BLaER1 treated with 17β-estradiol and CSF1 and Interleukin-3, amounts not matched to agents 10 nM and 100 nM (cell line): Measurements from ENCODE around the gene ENAH.

Experiments used
- H3K27ac ChIP-seq, 11 experiments: shearing (Covaris generic); formaldehyde crosslinking; 2 replicates each; pipeline ENCODE4 v1.8.1; 2022
- H3K27me3 ChIP-seq, 11 experiments: shearing (Covaris generic); formaldehyde crosslinking; 2 replicates each; pipeline ENCODE4 v1.8.1; 2022
- H3K36me3 ChIP-seq, 11 experiments: shearing (Covaris generic); formaldehyde crosslinking; 2 replicates each; pipeline ENCODE4 v1.8.1; 2022
- H3K4me1 ChIP-seq, 10 experiments: shearing (Covaris generic); formaldehyde crosslinking; 2 replicates each; pipeline ENCODE4 v1.8.1; 2022
- H3K4me2 ChIP-seq, 11 experiments: shearing (Covaris generic); formaldehyde crosslinking; 2 replicates each; pipeline ENCODE4 v1.8.1; 2022
- H3K4me3 ChIP-seq, 10 experiments: shearing (Covaris generic); formaldehyde crosslinking; 2 replicates each; pipeline ENCODE4 v1.8.1; 2022
- H3K9ac ChIP-seq, 11 experiments: shearing (Covaris generic); formaldehyde crosslinking; 2 replicates each; pipeline ENCODE4 v1.8.1; 2022
- H3K9me3 ChIP-seq, 11 experiments: shearing (Covaris generic); formaldehyde crosslinking; replicated peaks in 1 of 11; 2 replicates each; pipeline ENCODE4 v1.8.1; 2022
- H4K20me1 ChIP-seq, 11 experiments: shearing (Covaris generic); formaldehyde crosslinking; 2 replicates each; pipeline ENCODE4 v1.8.1; 2022
- Cebpa-rat ChIP-seq, 11 experiments: shearing (Covaris generic); IDR thresholded peaks; 2 replicates each; pipeline ENCODE4 v1.8.1; 2022

The ENAH gene

GRCh38 chr1:225529726-225530125, 123.2 kb downstream of the ENAH start:
- Histone ChIP-seq H3K4me2 (no peak overlapping the region), H3K9ac (no peak overlapping the region), H3K36me3 (peaks cover 12 to 50% (median 19%) of the 10 kb centered on the region in 11 experiments; a peak in 16 of 22 replicates), H3K4me3 (no peak overlapping the region), H4K20me1 (peaks cover 0 to 5% (median 0%) of the 10 kb centered on the region in 11 experiments; a peak in 2 of 22 replicates), H3K27ac (no peak overlapping the region), H3K9me3 (no peaks in the 10 kb centered on the region), H3K27me3 (no peaks in the 10 kb centered on the region), H3K4me1 (no peaks in the 10 kb centered on the region)
- TF ChIP-seq Cebpa-rat (IDR thresholded peaks at IDR 0.05), result no peak

GRCh38 chr1:225527575-225527974, 125.3 kb downstream of the ENAH start:
- Histone ChIP-seq H3K36me3 (peaks cover 12 to 50% (median 19%) of the 10 kb centered on the region in 11 experiments; a peak in 16 of 22 replicates), H3K4me3 (no peak overlapping the region), H3K27me3 (no peaks in the 10 kb centered on the region), H3K4me1 (no peaks in the 10 kb centered on the region), H3K27ac (no peak overlapping the region), H3K9ac (no peak overlapping the region), H4K20me1 (no peaks in the 10 kb centered on the region; a peak in 1 of 22 replicates), H3K4me2 (no peak overlapping the region), H3K9me3 (no peaks in the 10 kb centered on the region)
- no peak for TF ChIP-seq Cebpa-rat (IDR thresholded peaks at IDR 0.05)

DNA sequence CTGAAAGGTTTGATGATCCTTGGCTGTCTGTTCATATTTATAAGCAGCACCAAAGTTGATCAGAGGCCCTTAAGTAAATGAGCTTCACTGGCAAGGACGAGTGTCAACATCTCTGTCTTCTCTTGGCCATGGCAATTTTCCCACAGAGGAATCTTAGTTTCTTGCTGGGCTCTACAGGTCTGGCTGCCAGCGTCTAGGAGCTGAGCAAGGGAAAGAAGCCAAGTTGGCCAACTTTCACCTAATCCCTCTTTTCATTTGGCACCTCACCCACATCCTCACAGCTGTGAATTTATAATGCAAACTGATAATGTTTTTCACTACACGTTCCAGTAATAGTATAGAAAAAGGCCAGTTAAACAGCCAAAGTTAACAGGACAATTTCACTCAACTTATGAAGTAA, 126.0 kb downstream of the ENAH start:
- Histone ChIP-seq H3K27me3 (no peaks in the 10 kb centered on the region), H4K20me1 (no peaks in the 10 kb centered on the region; a peak in 1 of 22 replicates), H3K4me3 (no peak overlapping the region), H3K4me1 (no peaks in the 10 kb centered on the region), H3K4me2 (no peak overlapping the region), H3K36me3 (peaks cover 12 to 50% (median 19%) of the 10 kb centered on the region in 11 experiments; a peak in 16 of 22 replicates), H3K9me3 (no peaks in the 10 kb centered on the region), H3K27ac (no peak overlapping the region), H3K9ac (no peak overlapping the region)
- no peak for TF ChIP-seq Cebpa-rat (IDR thresholded peaks at IDR 0.05)

- peaks cover 10 to 50% (median 19%) of the 10 kb centered on the region in 11 experiments; a peak in 16 of 22 replicates for H3K36me3 ChIP-seq
- H3K4me3 ChIP-seq, result no peak overlapping the region
- H3K4me2 ChIP-seq, result no peak overlapping the region
- no peak overlapping the region for H3K27ac ChIP-seq
- H3K4me1 ChIP-seq, result no peaks in the 10 kb centered on the region
- H3K27me3 ChIP-seq, result no peaks in the 10 kb centered on the region
- no peaks in the 10 kb centered on the region for H3K9me3 ChIP-seq
- no peak for TF ChIP-seq Cebpa-rat (IDR thresholded peaks at IDR 0.05)
- H3K9ac ChIP-seq, result no peak overlapping the region
- no peaks in the 10 kb centered on the region; a peak in 1 of 22 replicates for H4K20me1 ChIP-seq
Observed at GRCh38 chr1:225525377-225525776, 127.5 kb downstream of the ENAH start.

DNA sequence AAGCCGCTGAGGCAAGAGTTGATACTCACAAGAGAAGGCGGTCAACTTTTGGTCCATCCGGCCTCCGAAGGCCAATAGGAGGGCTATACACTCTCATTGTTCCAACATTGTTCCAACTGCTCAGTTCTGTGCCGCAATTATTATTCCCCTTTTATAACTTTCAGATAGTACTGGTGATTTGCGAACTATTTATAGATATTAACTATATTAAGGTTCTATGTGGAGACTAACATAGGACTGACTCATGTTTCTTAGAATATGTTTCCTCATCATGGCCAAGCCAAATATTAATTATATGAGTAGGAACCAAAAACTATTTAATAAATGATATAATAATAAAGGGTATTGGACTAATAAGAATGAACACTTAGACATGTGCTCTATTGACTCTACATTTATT, 128.4 kb downstream of the ENAH start:
- Histone ChIP-seq H3K27me3 (no peaks in the 10 kb centered on the region), H3K4me2 (no peak overlapping the region), H3K9ac (no peak overlapping the region), H3K27ac (no peak overlapping the region), H3K4me3 (no peak overlapping the region), H4K20me1 (no peaks in the 10 kb centered on the region; a peak in 1 of 22 replicates), H3K9me3 (no peaks in the 10 kb centered on the region), H3K4me1 (no peaks in the 10 kb centered on the region), H3K36me3 (peaks cover 6 to 44% (median 16%) of the 10 kb centered on the region in 11 experiments; a peak in 15 of 22 replicates)
- TF ChIP-seq Cebpa-rat (IDR thresholded peaks at IDR 0.05), result no peak

- Histone ChIP-seq H3K4me1 (no peaks in the 10 kb centered on the region), H3K4me2 (no peak overlapping the region), H4K20me1 (no peaks in the 10 kb centered on the region), H3K9ac (no peak overlapping the region), H3K9me3 (no peaks in the 10 kb centered on the region), H3K27me3 (no peaks in the 10 kb centered on the region), H3K36me3 (peaks cover 7 to 43% (median 14%) of the 10 kb centered on the region in 11 experiments; a peak in 19 of 22 replicates), H3K4me3 (no peak overlapping the region), H3K27ac (no peak overlapping the region)
- no peak for TF ChIP-seq Cebpa-rat (IDR thresholded peaks at IDR 0.05)
Observed at GRCh38 chr1:225523263-225523950, 129.5 kb downstream of the ENAH start.

DNA sequence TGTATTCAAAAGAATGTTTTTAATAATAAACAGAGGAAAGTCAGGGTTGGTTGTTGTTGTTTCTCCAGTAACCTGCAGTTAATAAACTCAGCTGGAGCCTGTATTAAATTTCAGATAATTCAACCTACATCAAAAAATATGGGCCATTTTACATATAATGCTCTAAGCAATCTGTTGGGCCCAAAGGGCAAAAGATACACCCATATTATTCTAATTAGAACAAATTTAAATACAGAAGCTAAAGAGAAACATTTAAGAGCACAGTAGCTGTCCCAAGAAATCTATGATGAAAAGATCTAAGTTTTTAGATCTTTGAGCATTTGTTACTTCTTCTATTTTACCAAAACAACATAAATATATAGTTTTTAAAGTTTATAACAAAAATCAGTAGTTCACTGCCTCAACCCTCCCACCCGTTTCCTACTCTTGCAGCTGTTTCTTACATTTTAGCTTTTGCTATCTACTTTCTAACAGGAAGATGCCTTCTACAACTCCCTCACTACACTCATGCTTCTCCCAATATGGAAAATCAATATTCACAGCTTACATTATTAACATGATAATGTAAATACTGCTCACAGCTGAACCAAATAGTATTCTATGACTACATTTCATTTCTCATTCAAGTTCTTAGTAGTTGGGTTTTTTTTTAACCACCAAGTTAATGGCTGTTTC, 130.2 kb downstream of the ENAH start:
- no peaks in the 10 kb centered on the region for H3K9me3 ChIP-seq
- no peak for TF ChIP-seq Cebpa-rat (IDR thresholded peaks at IDR 0.05)
- no peaks in the 10 kb centered on the region for H4K20me1 ChIP-seq
- no peak overlapping the region for H3K4me3 ChIP-seq
- H3K4me2 ChIP-seq, result no peak overlapping the region
- no peak overlapping the region for H3K27ac ChIP-seq
- no peak overlapping the region for H3K9ac ChIP-seq
- peaks cover 6 to 38% (median 13%) of the 10 kb centered on the region in 11 experiments; a peak in 19 of 22 replicates for H3K36me3 ChIP-seq
- H3K27me3 ChIP-seq, result no peaks in the 10 kb centered on the region
- H3K4me1 ChIP-seq, result no peaks in the 10 kb centered on the region

DNA sequence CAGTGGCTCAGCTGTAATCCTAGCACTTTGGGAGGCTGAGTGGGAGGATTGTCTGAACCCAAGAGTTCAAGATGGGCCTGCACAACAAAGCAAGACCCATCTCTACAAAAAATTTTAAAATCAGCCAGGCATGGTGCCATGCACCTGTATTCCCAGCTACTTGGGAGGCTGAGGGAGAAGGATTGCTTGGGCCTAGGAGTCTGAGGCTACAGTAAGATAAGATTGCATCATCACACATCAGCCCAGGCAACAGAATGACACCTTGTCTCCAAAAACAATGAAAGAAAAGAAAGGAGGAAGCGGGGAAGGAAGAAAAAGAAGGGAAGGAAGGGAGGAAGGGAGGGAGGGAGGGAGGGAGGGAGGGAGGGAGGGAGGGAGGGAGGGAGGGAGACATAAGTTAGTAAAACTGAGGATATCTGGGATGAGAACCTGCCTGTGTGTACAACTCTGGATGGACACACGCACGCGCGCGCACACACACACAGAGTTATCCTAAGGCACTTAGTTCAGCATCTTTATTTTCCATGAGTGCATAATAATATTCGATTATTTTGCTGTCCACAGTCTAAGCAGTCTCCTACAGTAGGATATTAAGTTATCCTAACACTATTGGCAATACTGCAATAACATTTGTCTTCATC, 132.2 kb downstream of the ENAH start:
- peak in 2 of 11 experiments; percentile 28 to 47; a peak in 1 of 22 replicates for TF ChIP-seq Cebpa-rat (IDR thresholded peaks at IDR 0.05)
- H3K36me3 ChIP-seq, result peaks cover 14 to 35% (median 27%) of the 10 kb centered on the region in 11 experiments; a peak in 20 of 22 replicates
- no peak overlapping the region for H3K4me2 ChIP-seq
- no peak overlapping the region for H3K4me3 ChIP-seq
- no peaks in the 10 kb centered on the region for H3K4me1 ChIP-seq
- no peak overlapping the region for H3K27ac ChIP-seq
- no peak overlapping the region for H3K9ac ChIP-seq
- no peaks in the 10 kb centered on the region for H4K20me1 ChIP-seq
- H3K27me3 ChIP-seq, result no peaks in the 10 kb centered on the region
- H3K9me3 ChIP-seq, result no peaks in the 10 kb centered on the region

DNA sequence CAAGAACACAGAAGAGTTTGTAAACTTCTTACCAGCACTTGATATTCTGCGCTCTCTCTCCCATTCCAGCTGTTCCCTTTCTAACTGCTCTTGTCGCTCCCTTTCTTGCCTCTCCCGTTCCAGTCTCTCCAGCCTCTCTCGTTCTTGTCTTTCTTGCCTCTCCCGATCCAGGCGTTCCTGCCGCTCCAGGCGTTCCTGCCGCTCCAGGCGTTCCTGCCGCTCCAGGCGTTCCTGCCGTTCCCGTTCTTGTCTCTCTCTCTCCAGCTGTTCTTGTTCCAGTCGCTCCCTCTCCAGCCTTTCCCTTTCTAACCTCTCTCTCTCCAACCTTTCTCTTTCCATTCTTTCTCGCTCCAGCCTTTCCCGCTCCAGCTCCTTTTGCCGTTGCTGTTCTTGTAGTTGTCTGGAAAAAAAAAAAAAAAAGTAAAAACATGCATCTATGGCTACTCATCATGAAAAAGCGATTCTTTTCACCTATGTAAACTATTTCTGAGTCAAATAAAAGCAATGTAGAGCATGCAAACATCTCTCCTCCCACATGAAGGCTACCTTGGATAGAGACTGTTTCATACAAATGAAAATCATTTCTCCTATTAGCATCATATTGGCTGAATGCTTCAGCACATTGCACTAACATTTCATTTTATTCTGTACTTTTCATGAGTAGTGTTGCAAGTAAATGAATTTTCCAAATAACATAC, 133.6 kb downstream of the ENAH start:
- no peaks in the 10 kb centered on the region for H3K4me1 ChIP-seq

More for the DNA sequence above, 133.6 kb downstream of the ENAH start:
- no peak overlapping the region for H3K4me3 ChIP-seq
- no peaks in the 10 kb centered on the region for H3K9me3 ChIP-seq
- no peak overlapping the region for H3K27ac ChIP-seq
- H3K27me3 ChIP-seq, result no peaks in the 10 kb centered on the region
- no peak overlapping the region for H3K9ac ChIP-seq
- H3K4me2 ChIP-seq, result no peak overlapping the region
- peaks cover 14 to 31% (median 27%) of the 10 kb centered on the region in 11 experiments; a peak in 20 of 22 replicates for H3K36me3 ChIP-seq
- H4K20me1 ChIP-seq, result no peaks in the 10 kb centered on the region
- TF ChIP-seq Cebpa-rat (IDR thresholded peaks at IDR 0.05), result no peak
